HepG2 (cell line): Measurements from ENCODE around the gene BCAS3. TPM values are rescaled to one million over a fixed set of nuclear protein-coding genes. Genes with fewer than 3 reads are reported as not detected.

Source experiments
- ATAC-seq: fragments of 200-7000 bp; cut with Tn5 transposase; 3 replicates; pipeline ENCODE4 v1.9.1; 2020; ENCODE audit warnings: mild to moderate bottlenecking, moderate library complexity
- BruUV-seq: library from RNA; stranded (reverse); fragments of 400-500 nt; replicated peaks from 2 replicates; lab custom pipeline; 2021; lab: Mats Ljungman, UMichigan
- CTCF ChIA-PET: fragments of 300-600 bp; formaldehyde crosslinking; extraction: SDS; loops from one replicate; lab custom pipeline; 2021; ENCODE audit warnings: low total read pairs, inconsistent platforms, low intra/inter-chr PET ratio; lab: Yijun Ruan, JAX
- POLR2A ChIA-PET: fragments of 350-600 bp; sonication (Branson Sonifier 250); formaldehyde crosslinking; loops from one replicate; lab custom pipeline; 2020; ENCODE audit warnings: antibody characterized with exemption, inconsistent platforms; lab: Yijun Ruan, JAX
- DNase-seq: peaks from one replicate; pipeline ENCODE4 v3.0.0-alpha.2; 2015; ENCODE audit warnings: low spot score
- FAIRE-seq: peaks from 3 replicates; lab custom pipeline; 2011; peaks lifted over from hg19 to GRCh38; lab: Jason Lieb, UNC
- H2AFZ ChIP-seq: one replicate; pipeline ENCODE4 v1.6.1; 2011; ENCODE audit warnings: low read length, inconsistent platforms
- H3K27ac ChIP-seq: fragments of 300-600 bp; 3 replicates; pipeline ENCODE4 v1.8.0; 2011; ENCODE audit warnings: mixed run types, mild to moderate bottlenecking, mixed read lengths, low read length, inconsistent platforms; ENCODE audit not compliant: insufficient read depth; ENCODE audit errors: extremely low read length
- H3K27me3 ChIP-seq, 2 experiments: fragments of 200-600 bp in 1 of 2; 2 replicates in 1 of 2; 3 replicates in 1 of 2; pipeline versions ENCODE4 v1.6.0 to v1.8.0; 2011; ENCODE audit warnings: low read length in 2 of 2, mild to moderate bottlenecking in 2 of 2, moderate library complexity in 2 of 2, inconsistent platforms in 1 of 2; ENCODE audit not compliant: insufficient read depth in 2 of 2, control insufficient read depth in 1 of 2
- H3K36me3 ChIP-seq, 2 experiments: fragments of 200-600 bp in 1 of 2; replicated peaks in 1 of 2; 2 replicates in 1 of 2; 3 replicates in 1 of 2; pipeline versions ENCODE4 v1.5.1 to v1.8.0; 2011; ENCODE audit warnings: low read length in 2 of 2, inconsistent platforms in 1 of 2; ENCODE audit not compliant: insufficient read depth in 2 of 2, control insufficient read depth in 1 of 2
- H3K4me1 ChIP-seq: 2 replicates; pipeline ENCODE4 v1.5.1; 2012; ENCODE audit warnings: low read length, inconsistent platforms; ENCODE audit not compliant: insufficient read depth
- H3K4me2 ChIP-seq: 2 replicates; pipeline ENCODE4 v1.6.0; 2011; ENCODE audit warnings: low read depth, low read length, inconsistent platforms
- H3K4me3 ChIP-seq, 3 experiments: fragments of 200-600 bp in 1 of 3; sonication (generic), shearing (Covaris generic) in 1 of 3; replicated peaks in 1 of 3; 2 replicates each; pipeline ENCODE4 v1.5.1; 2011 to 2016; ENCODE audit warnings: low read length in 3 of 3, inconsistent platforms in 2 of 3, low read depth in 2 of 3, mild to moderate bottlenecking in 2 of 3, control low read depth in 1 of 3, mixed read lengths in 1 of 3; ENCODE audit not compliant: insufficient read depth in 1 of 3
- H3K79me2 ChIP-seq: one replicate; pipeline ENCODE4 v1.6.1; 2011; ENCODE audit warnings: low read length, inconsistent platforms; ENCODE audit not compliant: insufficient read depth
- H3K9ac ChIP-seq: 2 replicates; pipeline ENCODE4 v1.6.0; 2011; ENCODE audit warnings: mild to moderate bottlenecking, low read depth, low read length, inconsistent platforms; ENCODE audit not compliant: insufficient read depth
- H3K9me3 ChIP-seq: 2 replicates; pipeline ENCODE4 v1.5.1; 2012; ENCODE audit warnings: mild to moderate bottlenecking, low read length
- H4K20me1 ChIP-seq: 2 replicates; pipeline ENCODE4 v1.6.0; 2011; ENCODE audit warnings: inconsistent platforms, mild to moderate bottlenecking, low read length, moderate library complexity; ENCODE audit not compliant: insufficient read depth
- ETV5 ChIP-seq: IDR thresholded peaks from 2 replicates; pipeline ENCODE4 v1.6.1; 2018; ENCODE audit warnings: missing biosample characterization, missing genetic modification reagents, inconsistent platforms, borderline replicate concordance
- FOXJ3 ChIP-seq: sonication (generic); formaldehyde crosslinking; IDR thresholded peaks from 2 replicates; pipeline ENCODE4 v1.4.0; 2020; ENCODE audit warnings: missing genetic modification reagents, mild to moderate bottlenecking, borderline replicate concordance
- KAT8 ChIP-seq: IDR thresholded peaks from 2 replicates; pipeline ENCODE4 v1.6.1; 2016; ENCODE audit warnings: missing genetic modification reagents, missing compliant biosample characterization
- MYC ChIP-seq: sonication (generic); formaldehyde crosslinking; IDR thresholded peaks from 2 replicates; pipeline ENCODE4 v1.9.0; 2021; ENCODE audit warnings: missing genetic modification reagents, borderline replicate concordance
- SIX1 ChIP-seq: sonication (generic); formaldehyde crosslinking; IDR thresholded peaks from 2 replicates; pipeline ENCODE4 v1.4.0; 2020; ENCODE audit warnings: missing genetic modification reagents, borderline replicate concordance
- ZNF276 ChIP-seq: sonication (generic); formaldehyde crosslinking; IDR thresholded peaks from 2 replicates; pipeline ENCODE4 v1.4.0; 2020; ENCODE audit warnings: mild to moderate bottlenecking, low read depth, missing genetic modification reagents
- ZNF607 ChIP-seq: sonication (generic); formaldehyde crosslinking; IDR thresholded peaks from 2 replicates; pipeline ENCODE4 v1.5.1; 2020; ENCODE audit warnings: missing genetic modification reagents, mild to moderate bottlenecking, borderline replicate concordance
- ZNF777 ChIP-seq: sonication (generic); formaldehyde crosslinking; IDR thresholded peaks from 2 replicates; pipeline ENCODE4 v1.4.0; 2020; ENCODE audit warnings: missing genetic modification reagents
- WGBS: methylation state at CpG from one replicate; pipeline ENCODE4 v1.1.6; 2017; ENCODE audit warnings: low lambda C conversion rate; 5-methylcytosine and 5-hydroxymethylcytosine counted together
- in situ Hi-C: cut with HindIII; loops from 2 replicates; pipeline ENCODE4 v1.10.0; 2017; ENCODE audit warnings: low pct_unique_long_range_greater_than_20kb; ENCODE audit not compliant: extremely low pct_ligation_motif_present
- intact Hi-C: fragments of 100-400 bp; cut with micrococcal nuclease; formaldehyde crosslinking; loops from one replicate; pipeline ENCODE4 v1.10.0; 2022; ENCODE audit not compliant: unreplicated experiment
- polyA plus RNA-seq, 8 experiments: library from polyadenylated mRNA; depleted of rRNA in 3 of 8; stranded (reverse) in 7 of 8; unstranded in 1 of 8; fragments of >200 nt; fragmentation: Illumina TruSeq in 4 of 8; extraction: Trizol in 4 of 8; gene quantifications; 2 replicates each; pipeline versions ENCODE4 v1.2.1 to v1.2.3, GENCODE V29; 2011 to 2016; ENCODE audit warnings: low read depth in 4 of 8, missing spikeins in 1 of 8, mixed read lengths in 1 of 8; ENCODE audit not compliant: insufficient read depth in 1 of 8
- total RNA-seq, 5 experiments: library from RNA; depleted of rRNA; stranded (reverse); fragments of >200 nt; fragmentation: Illumina TruSeq; extraction: Trizol; gene quantifications; 2 replicates each; pipeline ENCODE4 v1.2.3, GENCODE V29; 2016; ENCODE audit warnings: low read depth in 1 of 5

BCAS3 gene
- total and polyA plus RNA-seq, 2 of the 13 experiments (the other 11 are each of a cell fraction or from before 2014, with no cell fraction given): 10.7 to 11.2 TPM

- H3K36me3 ChIP-seq: no peaks in the 10 kb centered on the region
- FAIRE-seq (no peak), DNase-seq (no peak), ATAC-seq (no peak)
- intact Hi-C loops: no loop called here
- no TSS peak for BruUV-seq
- H4K20me1 ChIP-seq: no peaks in the 10 kb centered on the region
- peaks cover 57% of the 10 kb centered on the region for H3K4me1 ChIP-seq
- no peak for TF ChIP-seq KAT8
- no peak for TF ChIP-seq MYC (CRISPR knock-in tag)
- TF ChIP-seq ZNF276: no peak
- ChIA-PET POLR2A (no interaction called here), CTCF (no interaction called here)
- no peak overlapping the region for H3K4me2 ChIP-seq
- no peaks in the 10 kb centered on the region for H3K27me3 ChIP-seq
- H3K9me3 ChIP-seq: no peaks in the 10 kb centered on the region
- in situ Hi-C loops: no loop called here
- no peak overlapping the region for H3K27ac ChIP-seq
- H2AFZ ChIP-seq: no peak overlapping the region
- no peaks in the 10 kb centered on the region for H3K79me2 ChIP-seq
- H3K9ac ChIP-seq: no peak overlapping the region
- WGBS: 92% methylated on average over 10 of the region's 10 CpGs
- no peak overlapping the region for H3K4me3 ChIP-seq
Measured at GRCh38 chr17:61369751-61370150, 692.1 kb downstream of the BCAS3 start.

DNA sequence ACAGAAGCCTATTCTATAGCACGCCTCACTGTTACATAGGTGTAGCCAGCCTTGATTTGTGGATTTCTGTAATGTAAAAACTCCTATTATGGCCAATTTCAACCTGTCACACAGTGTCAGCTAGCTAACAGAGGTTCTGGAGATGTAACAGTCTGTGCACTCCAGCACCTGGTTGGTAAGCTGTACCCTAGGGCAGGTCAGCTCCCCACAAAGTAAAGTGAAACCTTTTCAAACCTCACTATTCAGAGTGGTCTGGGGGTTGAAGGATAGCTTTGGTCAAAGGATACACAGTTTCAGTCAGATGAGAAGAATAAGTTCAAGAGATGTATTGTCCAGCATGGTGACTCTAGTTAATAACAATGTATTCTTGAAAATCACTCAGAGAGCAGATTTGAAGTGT, 693.5 kb downstream of the BCAS3 start:
- POLR2A ChIA-PET: no interaction called here
- H3K36me3 ChIP-seq: no peaks in the 10 kb centered on the region
- ATAC-seq (no peak), DNase-seq (no peak), FAIRE-seq (no peak)
- no peak overlapping the region for H3K4me2 ChIP-seq
- in situ Hi-C loops (no loop called here), intact Hi-C loops (no loop called here)
- H3K4me1 ChIP-seq: peaks cover 51% of the 10 kb centered on the region
- H4K20me1 ChIP-seq: no peaks in the 10 kb centered on the region
- no TSS peak for BruUV-seq
- no peak overlapping the region for H2AFZ ChIP-seq
- H3K9ac ChIP-seq: no peak overlapping the region
- H3K4me3 ChIP-seq: no peak overlapping the region
- H3K27me3 ChIP-seq: no peaks in the 10 kb centered on the region
- WGBS: 100% methylated on average over 1 of the region's 1 CpG
- no peak overlapping the region for H3K27ac ChIP-seq
- CTCF ChIA-PET: no interaction called here
- TF ChIP-seq SIX1 (CRISPR knock-in tag) (no peak), ETV5 (CRISPR knock-in tag) (no peak), ZNF607 (CRISPR knock-in tag) (no peak), FOXJ3 (no peak), ZNF777 (CRISPR knock-in tag) (no peak)
- no peaks in the 10 kb centered on the region for H3K79me2 ChIP-seq
- H3K9me3 ChIP-seq: no peaks in the 10 kb centered on the region
